PC-3 (cell line): ENCODE results near the gene KLHDC8A. TPM values are rescaled to one million over a fixed set of nuclear protein-coding genes. Genes with fewer than 3 reads are reported as not detected.

ENCODE experiments used
- ATAC-seq: fragments of 200-7000 bp; cut with Tn5 transposase; 2 replicates; pipeline ENCODE4 v1.9.1; 2020; ENCODE audit warnings: mild to moderate bottlenecking, moderate library complexity
- BruUV-seq: library from RNA; stranded (reverse); fragments of 400-500 nt; replicated peaks from 2 replicates; lab custom pipeline; 2021; lab: Mats Ljungman, UMichigan
- CTCF ChIA-PET: fragments of 300-600 bp; sonication (Branson Sonifier 250); formaldehyde crosslinking; loops from one replicate; lab custom pipeline; 2022; ENCODE audit warnings: antibody characterized with exemption; lab: Charles Lee
- POLR2A ChIA-PET: fragments of 300-600 bp; sonication (Branson Sonifier 250); formaldehyde crosslinking; loops from one replicate; lab custom pipeline; 2022; ENCODE audit warnings: antibody characterized with exemption; ENCODE audit not compliant: unreplicated experiment; lab: Charles Lee
- DNase-seq: peaks from one replicate; pipeline ENCODE4 v3.0.0-alpha.2; 2015
- H2AFZ ChIP-seq: fragments of 300-600 bp; sonication (generic); 2 replicates; pipeline ENCODE4 v1.6.0; 2016; ENCODE audit warnings: antibody characterized with exemption, low read length
- H3F3A ChIP-seq: fragments of 300-600 bp; sonication (generic); one replicate; pipeline ENCODE4 v1.6.0; 2017; ENCODE audit warnings: antibody characterized with exemption, low read length, control low read depth, mild to moderate bottlenecking; ENCODE audit not compliant: unreplicated experiment
- H3K27ac ChIP-seq: fragments of 300-600 bp; sonication (generic); 2 replicates; pipeline ENCODE4 v1.5.1; 2016; ENCODE audit warnings: mild to moderate bottlenecking, low read length
- H3K27me3 ChIP-seq: fragments of 300-600 bp; sonication (generic); 2 replicates; pipeline ENCODE4 v1.6.1; 2016; ENCODE audit warnings: low read length, mixed read lengths
- H3K36me3 ChIP-seq: fragments of 300-600 bp; sonication (generic); 2 replicates; pipeline ENCODE4 v1.6.1; 2016; ENCODE audit warnings: low read depth, mixed run types, low read length, mixed read lengths
- H3K4me1 ChIP-seq: fragments of 300-600 bp; sonication (generic); 2 replicates; pipeline ENCODE4 v1.5.1; 2016; ENCODE audit warnings: low read length; ENCODE audit not compliant: insufficient read depth
- H3K4me2 ChIP-seq: fragments of 300-600 bp; sonication (generic); 2 replicates; pipeline ENCODE4 v1.6.0; 2016; ENCODE audit warnings: low read length
- H3K4me3 ChIP-seq: fragments of 300-600 bp; sonication (generic); 2 replicates; pipeline ENCODE4 v1.5.1; 2016; ENCODE audit warnings: mild to moderate bottlenecking, low read length, mixed read lengths
- H3K79me2 ChIP-seq: fragments of 300-600 bp; sonication (generic); 2 replicates; pipeline ENCODE4 v1.6.1; 2017; ENCODE audit warnings: low read length, mixed read lengths
- H3K9ac ChIP-seq: fragments of 300-600 bp; sonication (generic); 2 replicates; pipeline ENCODE4 v1.6.0; 2016; ENCODE audit warnings: mild to moderate bottlenecking, low read length
- H3K9me2 ChIP-seq: fragments of 300-600 bp; sonication (generic); replicated peaks from 2 replicates; pipeline ENCODE4 v1.6.1; 2016; ENCODE audit warnings: mixed run types, low read length, mixed read lengths
- H3K9me3 ChIP-seq: fragments of 300-600 bp; sonication (generic); 2 replicates; pipeline ENCODE4 v1.6.1; 2016; ENCODE audit warnings: low read length, mixed read lengths
- H4K20me1 ChIP-seq: fragments of 300-600 bp; sonication (generic); 2 replicates; pipeline ENCODE4 v1.6.1; 2016; ENCODE audit warnings: low read length, mixed read lengths
- CTCF ChIP-seq: fragments of 300-600 bp; sonication (generic); conservative IDR thresholded peaks from 2 replicates; pipeline ENCODE4 v1.5.1; 2017; ENCODE audit warnings: antibody characterized with exemption, low read depth, mild to moderate bottlenecking, low read length
- EZH2 ChIP-seq: fragments of 300-600 bp; sonication (generic); IDR thresholded peaks from one replicate; pipeline ENCODE4 v1.6.1; 2017; ENCODE audit warnings: antibody characterized with exemption, mild to moderate bottlenecking, low read length; ENCODE audit not compliant: unreplicated experiment
- EZH2phosphoT487 ChIP-seq: fragments of 300-600 bp; sonication (generic); IDR thresholded peaks from 2 replicates; pipeline ENCODE4 v1.6.1; 2018; ENCODE audit warnings: mild to moderate bottlenecking, antibody characterized with exemption, low read length, borderline replicate concordance
- intact Hi-C: fragments of 100-400 bp; cut with micrococcal nuclease; formaldehyde crosslinking; loops from 2 replicates; pipeline ENCODE4 v1.9.0; 2023
- total RNA-seq: library from RNA; depleted of rRNA; stranded (reverse); fragments of >200 nt; gene quantifications from 2 replicates; pipeline ENCODE4 v1.2.3, GENCODE V29; 2014

KLHDC8A gene
- total RNA-seq, 1 experiment from 2014 or later, result not detected

GRCh38 chr1:205382561-205382960 is 25.8 kb upstream of the KLHDC8A start:
- Histone ChIP-seq H3K36me3 (no peaks in the 10 kb centered on the region), H3K9me2 (no peaks in the 10 kb centered on the region), H3K4me1 (no peaks in the 10 kb centered on the region), H3K4me2 (no peak overlapping the region), H3K9me3 (no peaks in the 10 kb centered on the region), H3K4me3 (no peak overlapping the region), H3K9ac (no peak overlapping the region), H4K20me1 (no peaks in the 10 kb centered on the region), H3F3A (no peaks in the 10 kb centered on the region), H3K27ac (no peak overlapping the region), H3K79me2 (no peaks in the 10 kb centered on the region), H3K27me3 (peaks cover 4% of the 10 kb centered on the region; the same call in 1 of the 2 replicates), H2AFZ (no peak overlapping the region)
- TF ChIP-seq EZH2 (no peak), EZH2phosphoT487 (no peak), CTCF (no peak)
- ChIA-PET CTCF (interaction anchor here (0.5 to 0.7 kb wide), 2 partner anchors 28 to 29 kb away, joined by 3 to 4 read pairs; no protein-coding TSS in a partner anchor), POLR2A (interaction anchor here (0.7 kb wide), 1 partner anchor 110 kb away, joined by 4 read pairs; no protein-coding TSS in a partner anchor)
- no TSS peak for BruUV-seq
- no peak for DNase-seq
- intact Hi-C loops, result no loop called here
- no peak for ATAC-seq

- H3K9me3 ChIP-seq, result no peaks in the 10 kb centered on the region
- CTCF ChIA-PET, result no interaction called here
Observed at GRCh38 chr1:205381305-205381704, 24.6 kb upstream of the KLHDC8A start.

More at GRCh38 chr1:205381305-205381704, 24.6 kb upstream of the KLHDC8A start:
- POLR2A ChIA-PET, result interaction anchor here (0.6 kb wide), 1 partner anchor 865 kb away, joined by 3 read pairs; no protein-coding TSS in a partner anchor
- H3K27me3 ChIP-seq, result peaks cover 4% of the 10 kb centered on the region; the same call in 1 of the 2 replicates
- ATAC-seq (no peak), DNase-seq (no peak)
- no peak overlapping the region for H3K4me3 ChIP-seq
- no peaks in the 10 kb centered on the region for H3K9me2 ChIP-seq
- H3F3A ChIP-seq, result no peaks in the 10 kb centered on the region
- intact Hi-C loops, result no loop called here
- TF ChIP-seq EZH2phosphoT487 (no peak), CTCF (no peak), EZH2 (no peak)
- BruUV-seq, result no TSS peak
- no peak overlapping the region for H3K9ac ChIP-seq
- no peak overlapping the region for H3K27ac ChIP-seq
- no peak overlapping the region for H2AFZ ChIP-seq
- H3K4me1 ChIP-seq, result peaks cover 9% of the 10 kb centered on the region
- H3K4me2 ChIP-seq, result no peak overlapping the region
- H4K20me1 ChIP-seq, result no peaks in the 10 kb centered on the region
- H3K79me2 ChIP-seq, result no peaks in the 10 kb centered on the region
- H3K36me3 ChIP-seq, result no peaks in the 10 kb centered on the region
